ENCODE data around the gene RUNDC3A. TPM values are rescaled to one million over a fixed set of nuclear protein-coding genes. Genes with fewer than 3 reads are reported as not detected.

RUNDC3A gene
- total RNA-seq, 4 donors from 2014 or later: 0.89 to 4.1 (median 2.1) TPM

- TF ChIP-seq POLR2A (IDR thresholded peaks at IDR 0.05) (no peak), CTCF (IDR thresholded peaks at IDR 0.05) (no peak)
- no peak overlapping the region for H3K27ac ChIP-seq
- intact Hi-C loops (cut with DNase I): no loop called here
- H3K27me3 ChIP-seq: no peaks in the 10 kb centered on the region
- WGBS, 2 donors: 72 to 77% methylated on average over 6 of the region's 6 CpGs
- H3K36me3 ChIP-seq: no peaks in the 10 kb centered on the region
- H3K9me3 ChIP-seq: no peaks in the 10 kb centered on the region
- H3K4me1 ChIP-seq: peaks cover 25 to 28% of the 10 kb centered on the region in 2 donors
- no peak overlapping the region for H3K4me3 ChIP-seq (replicated peaks in 1 of 3)
- DNase-seq: no peak
Measured at GRCh38 chr17:44360144-44360533, 51.7 kb downstream of the RUNDC3A start.

- H3K4me3 ChIP-seq (replicated peaks in 1 of 3): no peak overlapping the region
Measured at GRCh38 chr17:44360826-44361225, 52.4 kb downstream of the RUNDC3A start.

GRCh38 chr17:44361292-44362260, 53.2 kb downstream of the RUNDC3A start:
- no peak overlapping the region for H3K27ac ChIP-seq
- peaks cover 35 to 37% of the 10 kb centered on the region in 2 donors for H3K4me1 ChIP-seq
- no peaks in the 10 kb centered on the region for H3K36me3 ChIP-seq
- DNase-seq: no peak
- no peaks in the 10 kb centered on the region for H3K27me3 ChIP-seq
- no peaks in the 10 kb centered on the region for H3K9me3 ChIP-seq
- no peak for TF ChIP-seq CTCF (IDR thresholded peaks at IDR 0.05)
- 56 to 57% methylated on average over 11 of the region's 11 CpGs for whole genome bisulfite sequencing, 2 donors
- intact Hi-C loops (cut with DNase I): no loop called here
- H3K4me3 ChIP-seq (replicated peaks in 1 of 3): no peak overlapping the region

More at GRCh38 chr17:44360826-44361225, 52.4 kb downstream of the RUNDC3A start:
- Histone ChIP-seq H3K27me3 (no peaks in the 10 kb centered on the region), H3K4me1 (peaks cover 31 to 32% of the 10 kb centered on the region in 2 donors), H3K36me3 (no peaks in the 10 kb centered on the region), H3K9me3 (no peaks in the 10 kb centered on the region), H3K27ac (no peak overlapping the region)
- 35 to 57% methylated on average over 5 of the region's 5 CpGs for WGBS, 2 donors
- intact Hi-C loops (cut with DNase I): no loop called here
- DNase-seq: peak; percentile 53 to 54
- TF ChIP-seq POLR2A (IDR thresholded peaks at IDR 0.05) (no peak), CTCF (IDR thresholded peaks at IDR 0.05) (no peak)

GRCh38 chr17:44362459-44362948, 54.1 kb downstream of the RUNDC3A start:
- no peak for TF ChIP-seq CTCF (IDR thresholded peaks at IDR 0.05)
- no peak for TF ChIP-seq POLR2A (IDR thresholded peaks at IDR 0.05)
- H3K9me3 ChIP-seq: no peaks in the 10 kb centered on the region
- H3K27ac ChIP-seq: no peak overlapping the region
- H3K4me3 ChIP-seq (replicated peaks in 1 of 3): peak overlapping the region in 1 of 3 donors; percentile 62
- no peaks in the 10 kb centered on the region for H3K36me3 ChIP-seq
- no peak for DNase-seq
- peaks cover 40 to 43% of the 10 kb centered on the region in 2 donors for H3K4me1 ChIP-seq
- H3K27me3 ChIP-seq: no peaks in the 10 kb centered on the region
- 0 to 31% methylated on average over 2 to 5 of the region's 11 CpGs for WGBS, 2 donors
- intact Hi-C loops (cut with DNase I): no loop called here

All from thyroid gland (tissue), 4 donors.